Left kidney (tissue), 2 donors: ENCODE results near the gene PJA2. TPM values are rescaled to one million over a fixed set of nuclear protein-coding genes. Genes with fewer than 3 reads are reported as not detected.

ENCODE experiments used
- DNase-seq: peaks from one replicate; pipeline ENCODE4 v3.0.0-alpha.2; 2013
- polyA plus RNA-seq: library from polyadenylated mRNA; unstranded; fragments of 120-200 nt; gene quantifications from one replicate; pipeline ENCODE4 v1.2.1, GENCODE V29; 2013; ENCODE audit not compliant: insufficient read length

PJA2 gene
- polyA plus RNA-seq, 1 donor = 132 TPM

DNA sequence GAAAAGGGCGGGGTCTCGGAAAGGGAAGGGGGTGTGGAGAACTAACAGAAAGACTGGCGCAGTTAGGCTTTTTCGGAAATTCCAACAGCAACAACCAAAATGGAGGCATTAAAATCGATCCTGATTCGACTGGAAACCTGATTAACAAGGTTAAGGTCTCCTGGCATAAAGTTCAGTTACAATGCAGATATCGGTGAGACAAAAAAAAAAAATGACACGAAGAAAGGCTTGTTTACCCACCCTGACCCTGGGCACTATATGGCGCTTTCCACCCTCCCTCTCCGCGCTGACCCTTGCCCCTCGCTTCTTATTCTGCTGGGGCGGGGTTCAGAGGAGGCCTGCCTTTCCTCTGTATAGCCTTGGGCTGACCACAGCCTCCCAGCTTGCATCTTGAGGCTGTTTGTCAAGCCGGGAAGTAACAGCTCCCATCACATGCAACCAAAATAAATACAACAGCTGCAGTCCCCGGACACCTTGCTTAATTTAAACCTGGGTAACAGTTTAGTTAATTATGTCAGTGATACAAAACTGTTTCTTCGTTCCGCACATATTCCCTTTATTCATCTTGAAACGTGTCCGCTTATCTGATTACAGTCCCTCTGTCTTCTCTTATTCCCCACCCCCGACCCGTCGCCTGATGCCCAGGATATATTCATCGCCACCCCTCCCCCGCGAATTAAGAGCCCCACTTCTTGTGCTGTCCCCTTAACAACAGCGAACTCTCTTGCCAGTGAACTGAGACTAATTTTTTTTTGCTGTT is 795 bp upstream of the PJA2 start:
- DNase-seq = peak; percentile 64

DNA sequence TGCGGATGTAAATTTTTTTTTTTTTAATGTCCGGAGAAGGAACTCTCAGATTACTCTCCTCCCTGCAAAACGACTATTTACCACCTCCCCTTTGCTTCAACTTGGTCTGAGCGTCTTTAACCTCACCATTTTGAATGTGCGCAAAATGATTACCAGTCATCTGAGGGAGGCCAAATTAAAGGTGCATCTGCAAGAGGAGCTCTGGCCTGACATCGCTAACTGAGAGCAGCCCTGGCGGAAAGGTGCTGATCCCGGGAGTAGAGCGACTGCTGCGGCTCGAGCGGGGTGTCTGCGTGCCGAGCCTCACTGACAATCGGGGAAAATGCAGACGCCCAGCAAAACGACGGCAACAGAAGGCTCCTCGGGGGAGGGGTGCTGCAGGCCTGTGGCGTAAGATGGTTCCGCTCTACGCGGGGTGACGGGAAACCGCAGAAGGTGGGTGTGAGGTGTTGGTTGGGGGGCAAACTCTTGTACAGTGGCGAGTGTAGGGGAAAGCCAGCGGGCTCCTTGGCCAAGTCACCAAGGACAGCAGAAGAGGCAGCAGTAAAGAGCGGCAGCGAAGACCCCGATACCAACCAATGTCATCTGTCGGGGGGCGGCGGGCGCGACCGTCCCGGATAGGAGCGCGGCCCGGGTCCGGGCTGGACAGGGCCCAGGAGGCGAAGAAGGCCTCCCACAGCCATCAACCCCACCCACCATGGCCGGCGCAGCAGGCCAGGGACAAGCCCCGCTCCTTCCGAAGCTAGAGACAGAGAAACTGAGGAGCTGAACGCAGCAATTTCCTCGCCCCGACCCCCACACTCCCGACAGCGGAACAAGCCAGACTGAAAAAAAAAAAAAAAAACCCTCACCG is 557 bp downstream of the PJA2 start:
- DNase-seq = peak; percentile 67

DNA sequence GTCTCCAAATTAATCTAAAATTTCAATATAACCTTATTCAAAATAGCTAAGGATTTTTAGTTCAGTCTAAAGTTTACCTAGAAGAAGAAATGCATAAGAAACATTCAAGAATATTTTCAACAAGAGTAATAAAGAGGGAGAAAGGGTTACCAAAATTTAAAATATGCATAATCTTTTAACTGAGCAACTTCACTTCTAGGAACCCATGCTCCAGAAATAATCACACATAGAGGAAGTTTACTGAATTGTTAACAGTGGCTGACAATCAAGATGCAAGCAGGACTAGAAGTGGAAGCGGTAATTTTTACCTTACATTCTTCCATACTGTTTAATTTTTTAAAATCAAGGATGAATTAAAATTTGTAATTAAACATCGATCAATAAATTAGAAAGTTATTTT is 1.9 kb downstream of the PJA2 start:
- DNase-seq = no peak

DNA sequence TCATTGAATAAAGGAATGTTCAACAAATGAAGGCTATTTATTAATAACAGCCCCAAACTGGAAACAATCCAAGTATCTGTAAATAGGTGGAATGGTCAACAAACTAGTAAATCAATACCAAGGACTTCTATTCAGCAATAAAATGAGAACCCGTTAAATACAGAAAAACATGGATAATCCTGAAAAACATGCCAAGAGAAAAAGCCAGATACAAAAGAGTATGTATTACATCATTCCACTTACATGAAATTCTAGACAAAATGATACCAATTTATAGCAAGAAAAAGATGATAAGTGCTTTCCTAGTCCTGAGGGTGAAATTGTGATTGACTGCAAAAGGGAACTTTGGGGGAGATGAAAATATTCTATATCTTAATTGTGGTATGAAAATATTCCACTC is 3.1 kb downstream of the PJA2 start:
- no peak for DNase-seq

DNA sequence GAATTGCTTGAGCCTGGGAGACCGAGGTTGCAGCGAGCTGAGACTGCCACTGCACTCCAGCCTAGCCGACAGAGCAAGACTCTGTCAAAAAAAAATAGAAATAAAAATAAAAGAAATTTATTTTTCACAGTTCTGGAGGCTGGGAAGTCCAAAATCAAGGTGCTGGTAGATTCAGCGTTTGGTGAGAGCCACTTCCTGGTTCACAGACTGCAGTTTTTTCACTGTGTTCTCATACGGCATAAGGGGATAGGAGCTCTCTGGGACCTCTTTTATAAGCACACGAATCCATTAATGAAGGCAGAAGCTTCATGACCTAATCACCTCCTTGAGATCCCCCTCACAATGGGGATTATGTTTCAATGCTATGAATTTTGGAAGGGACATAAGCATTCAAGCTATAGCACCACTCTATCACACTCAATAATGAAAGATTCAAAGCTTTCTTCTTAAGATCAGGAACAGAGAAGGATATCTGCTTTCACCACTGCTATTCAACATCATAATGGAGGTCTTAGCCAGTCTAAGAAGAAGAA is 5.3 kb downstream of the PJA2 start:
- DNase-seq = no peak

DNA sequence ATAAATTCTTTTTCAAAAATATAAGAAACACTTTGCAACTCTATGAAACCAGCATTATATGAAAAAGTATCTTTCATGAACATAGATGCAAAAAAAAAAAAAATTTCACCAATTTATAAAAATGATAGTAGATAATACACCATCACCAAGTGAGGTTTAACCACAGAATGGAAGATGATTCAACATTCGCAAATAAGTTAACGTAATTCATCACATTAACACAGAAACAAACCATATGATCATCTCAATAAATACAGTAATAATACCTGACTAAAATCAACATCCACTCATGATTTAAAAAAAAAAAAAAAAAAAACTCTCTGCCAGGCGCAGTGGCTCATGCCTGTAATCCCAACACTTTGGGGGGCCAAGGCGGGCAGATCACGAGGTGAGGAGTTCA is 6.3 kb downstream of the PJA2 start:
- DNase-seq = no peak

DNA sequence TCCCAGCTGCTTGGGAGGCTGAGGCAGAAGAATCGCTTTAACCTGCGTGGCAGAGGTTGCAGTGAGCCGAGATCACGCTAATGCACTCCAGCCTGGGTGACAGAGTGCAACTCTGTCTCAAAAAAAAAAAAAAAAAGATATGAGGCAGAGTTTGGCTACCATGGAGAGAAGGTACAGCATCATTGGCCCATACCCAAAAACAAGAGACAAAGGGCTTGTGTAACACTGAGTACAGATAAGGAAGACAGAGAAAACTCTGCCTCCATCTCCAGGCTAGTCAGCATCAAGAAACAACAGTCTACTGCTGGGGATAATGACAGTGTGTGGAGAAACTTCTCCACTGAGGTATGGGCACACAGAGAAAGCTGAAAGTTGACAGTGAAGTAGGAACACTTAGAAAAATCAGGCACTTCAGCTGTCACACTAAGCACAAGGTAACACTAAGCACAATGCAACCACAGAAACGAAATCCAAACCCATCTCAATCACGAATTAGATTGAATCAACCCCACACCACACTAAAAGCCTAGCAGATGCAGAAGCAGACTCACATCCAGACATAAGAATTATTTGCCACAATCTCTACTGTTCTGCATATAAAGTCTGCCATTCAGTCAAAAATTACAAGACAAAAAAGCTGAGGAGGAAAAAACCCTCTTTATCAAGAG is 10.5 kb downstream of the PJA2 start:
- DNase-seq = no peak

DNA sequence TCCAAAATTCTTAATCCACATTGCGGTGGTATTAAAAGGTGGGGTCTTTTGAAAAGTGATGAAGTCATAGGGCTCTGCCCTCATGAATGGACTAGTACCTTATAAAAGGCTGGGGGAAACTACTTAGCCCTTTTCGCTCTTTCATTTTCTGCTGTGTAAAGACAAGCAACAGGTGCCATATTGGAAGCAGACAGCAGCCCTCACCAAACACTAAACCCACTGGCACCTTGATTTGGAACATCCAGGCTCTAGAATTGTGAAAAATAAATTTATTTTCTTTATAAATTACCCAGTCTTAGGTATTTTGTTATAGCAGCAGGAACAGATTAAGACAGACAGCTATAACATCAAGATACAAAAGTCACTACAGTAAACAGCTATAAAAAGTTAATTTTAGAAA is 12.8 kb downstream of the PJA2 start:
- no peak for DNase-seq

DNA sequence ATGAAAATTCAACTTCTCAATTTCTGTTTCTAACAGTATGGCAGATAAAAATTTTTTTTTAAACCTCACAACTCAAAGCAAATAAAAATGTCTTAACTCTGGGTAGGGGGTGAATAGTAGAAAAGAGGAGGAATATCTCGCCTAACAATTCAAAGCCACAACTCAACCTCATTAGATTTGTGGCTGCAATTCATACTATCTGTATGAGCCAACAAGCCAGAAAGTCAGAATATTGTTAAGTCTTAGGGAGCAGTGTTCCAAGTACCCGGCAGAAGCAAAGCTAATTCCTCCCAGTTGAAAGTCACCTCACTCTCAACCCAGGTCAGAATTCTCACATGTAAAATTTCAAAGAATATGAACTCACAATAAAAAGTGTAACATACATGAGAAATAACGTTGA is 15.0 kb downstream of the PJA2 start:
- no peak for DNase-seq

DNA sequence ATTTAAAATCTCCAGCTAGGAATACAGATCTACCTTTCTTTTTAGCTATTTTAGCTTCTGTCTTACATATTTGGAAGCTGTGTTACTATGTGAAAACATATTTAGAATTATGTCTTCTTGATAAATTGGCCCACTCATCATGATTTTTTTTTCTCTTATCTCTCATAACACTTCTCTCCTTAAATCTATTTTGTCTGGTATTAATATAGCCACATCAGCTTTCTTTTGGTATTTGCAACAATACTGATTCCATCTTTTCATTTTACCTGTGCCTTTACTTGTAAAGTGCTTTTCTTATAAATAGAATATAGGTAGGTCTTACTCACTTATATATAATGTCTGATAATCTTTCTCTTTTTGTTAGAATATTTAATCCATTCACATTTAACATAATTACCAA is 19.6 kb downstream of the PJA2 start:
- DNase-seq = no peak

DNA sequence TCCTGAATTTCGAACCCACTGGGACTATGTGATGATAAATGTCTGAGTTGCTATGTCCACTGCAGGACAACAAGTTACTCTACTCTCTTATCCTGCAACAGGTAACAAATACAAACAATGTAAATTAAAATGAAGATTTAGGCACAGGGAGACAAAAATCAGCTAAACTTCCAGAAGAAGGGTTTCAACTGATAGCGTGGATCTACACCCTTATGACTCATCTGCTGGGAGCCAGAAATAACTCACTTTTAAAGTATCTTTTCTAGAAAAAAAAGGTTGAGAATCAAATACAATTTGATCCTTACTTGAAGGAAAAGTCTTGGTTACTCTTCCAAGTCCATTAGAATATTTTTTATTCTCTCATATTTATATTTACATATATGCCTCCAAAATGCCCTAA is 21.4 kb downstream of the PJA2 start:
- DNase-seq = no peak

DNA sequence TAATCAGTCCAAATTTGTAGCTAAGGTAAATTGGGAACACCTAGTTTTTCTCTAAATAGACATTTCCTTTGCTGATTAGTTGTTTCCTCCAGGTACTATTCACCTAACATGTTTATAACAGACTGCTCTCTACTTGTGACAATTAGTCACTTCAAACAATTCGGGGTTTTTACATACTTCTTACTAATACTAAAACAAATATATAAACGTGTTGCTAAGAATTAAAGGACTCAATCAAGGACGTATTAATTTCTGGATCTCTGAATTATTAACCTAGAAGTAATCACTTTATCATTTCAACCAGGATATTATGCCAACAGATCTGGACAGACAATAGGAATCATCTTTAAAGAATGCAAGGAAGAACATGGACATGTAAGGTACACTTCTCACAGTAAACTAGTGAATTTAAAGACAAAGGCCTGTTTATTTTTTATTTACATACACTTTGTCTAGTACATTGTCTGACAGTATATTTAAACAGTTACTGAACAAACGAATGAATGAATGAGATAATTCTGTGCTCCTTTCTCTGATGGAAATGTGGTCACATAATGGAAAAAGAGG is 22.3 kb downstream of the PJA2 start:
- DNase-seq = no peak

DNA sequence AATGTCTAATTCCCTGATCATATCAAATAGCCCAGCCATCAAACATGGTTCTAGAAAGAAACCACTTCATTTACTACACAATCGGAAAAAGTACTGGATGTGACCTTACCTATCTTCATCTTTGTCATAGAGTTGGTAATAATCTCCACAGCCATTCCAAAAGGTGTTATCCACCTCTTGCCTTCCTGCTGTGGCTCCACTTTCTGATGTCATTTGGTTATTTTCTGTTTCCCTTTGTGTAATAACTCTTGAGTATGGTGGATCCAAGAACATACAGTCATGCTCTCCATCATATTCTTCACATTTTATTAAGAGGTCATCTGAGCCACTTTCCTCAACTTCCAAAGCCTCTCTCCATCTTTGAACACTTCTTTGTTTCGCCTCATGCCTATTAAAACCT is 31.7 kb downstream of the PJA2 start:
- DNase-seq = no peak

DNA sequence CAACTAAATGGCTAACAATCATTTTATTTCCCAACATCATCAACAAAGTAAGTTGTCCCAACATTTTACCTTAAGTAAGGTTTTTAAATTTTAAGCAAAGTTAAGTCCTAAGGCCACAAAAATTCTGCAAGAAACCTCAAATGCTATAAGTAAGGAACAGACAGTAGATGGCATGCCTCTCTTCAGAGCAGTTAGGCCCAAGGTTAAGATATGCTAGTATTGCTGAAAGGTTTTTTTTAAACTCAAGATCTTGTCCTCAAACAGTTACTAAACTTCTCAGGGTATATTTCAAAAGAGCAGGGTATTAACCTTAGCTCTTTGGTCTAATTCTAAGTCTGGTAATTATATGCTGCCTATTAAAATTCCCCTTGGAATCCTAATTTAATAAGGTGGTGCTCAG is 35.1 kb downstream of the PJA2 start:
- DNase-seq = no peak

DNA sequence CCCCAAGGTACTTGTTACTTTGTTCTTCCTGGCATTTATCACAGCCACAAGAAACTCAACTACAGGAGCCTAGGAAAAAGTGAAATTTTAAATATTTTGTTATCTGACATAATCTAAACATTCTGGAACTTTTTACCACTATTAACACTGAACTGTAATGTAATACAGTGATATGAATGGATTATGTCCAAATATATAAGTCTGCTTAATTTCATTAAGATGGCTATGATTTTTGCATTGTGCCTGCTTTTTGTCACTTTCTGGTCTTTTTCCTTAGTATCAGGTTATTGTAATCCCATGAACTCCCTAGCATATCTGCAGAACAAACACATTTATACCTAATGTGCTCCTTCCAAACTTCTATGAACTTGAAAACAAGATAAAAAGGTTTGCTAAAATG is 35.8 kb downstream of the PJA2 start:
- no peak for DNase-seq

DNA sequence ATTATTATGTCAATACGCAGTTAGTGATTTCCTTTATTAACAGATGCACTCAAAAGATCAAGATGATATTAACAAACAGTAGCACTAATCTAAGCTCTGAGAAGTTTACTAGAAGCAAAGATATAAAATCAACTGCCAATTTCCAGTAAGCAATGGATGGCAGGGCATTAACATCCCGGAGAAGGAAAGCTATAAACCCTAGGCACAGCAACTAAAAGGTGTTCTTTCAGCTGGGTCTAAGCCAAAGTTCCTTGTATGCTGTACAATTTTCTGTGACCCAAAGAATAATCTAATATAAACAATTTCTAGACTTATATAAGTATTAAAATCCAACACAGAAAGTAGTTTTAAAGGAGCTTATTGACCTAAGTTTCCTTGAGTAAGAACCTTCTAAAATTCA is 39.4 kb downstream of the PJA2 start:
- DNase-seq = no peak

DNA sequence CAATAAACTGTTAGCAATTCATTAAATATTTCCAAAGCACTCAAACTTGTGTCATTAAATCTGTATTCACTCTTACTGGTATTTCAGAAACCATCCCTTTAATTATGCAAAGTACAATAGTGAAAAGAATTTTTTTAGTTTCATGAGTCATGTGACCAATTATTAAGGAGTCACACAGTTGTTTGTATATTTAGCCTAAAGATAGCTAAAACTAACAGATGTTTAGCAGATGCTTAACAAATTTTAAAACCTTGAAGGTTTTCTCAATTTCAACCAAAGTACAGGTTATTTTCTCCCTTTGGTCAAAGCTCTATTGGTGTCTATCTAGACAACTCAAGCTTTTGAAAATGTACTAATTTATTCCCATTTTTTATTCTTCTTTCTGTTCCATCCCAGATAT is 44.1 kb downstream of the PJA2 start:
- no peak for DNase-seq

DNA sequence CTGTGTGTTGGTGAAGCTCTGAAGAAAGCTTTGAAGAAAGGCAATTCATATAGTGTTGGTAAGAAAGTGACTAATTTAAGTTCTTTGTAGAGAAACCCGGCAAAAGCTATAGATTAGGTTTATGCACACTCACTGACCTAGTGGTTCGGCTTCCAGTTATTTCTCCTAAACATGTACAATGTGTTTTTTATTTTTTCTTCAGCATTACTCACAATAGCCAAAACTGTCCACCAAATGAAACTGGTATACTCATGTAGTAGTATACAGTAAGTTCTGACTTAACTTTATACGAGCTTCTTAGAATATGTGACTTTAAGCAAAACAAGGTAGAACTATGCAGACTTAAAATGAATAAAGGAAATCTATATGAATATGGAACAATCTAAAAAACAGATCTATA is 44.8 kb downstream of the PJA2 start:
- DNase-seq = no peak

DNA sequence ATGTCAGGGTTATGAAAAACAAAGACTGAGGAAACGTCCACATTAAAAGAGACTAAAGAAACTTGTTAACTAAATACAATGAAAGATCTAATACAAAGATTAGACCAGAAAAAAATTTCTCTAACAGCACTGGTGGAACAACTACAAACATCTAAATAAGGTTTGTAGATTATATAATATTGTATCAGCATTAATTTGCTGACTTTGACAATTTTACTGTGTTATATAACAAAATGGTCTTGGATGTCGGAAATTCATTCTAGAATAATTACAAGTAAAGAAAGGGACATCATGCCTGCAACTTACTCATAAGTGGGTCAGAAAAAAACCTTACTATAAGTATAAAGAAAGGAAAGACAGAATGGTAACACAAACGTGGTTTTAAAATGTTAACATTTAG is 50.1 kb downstream of the PJA2 start:
- DNase-seq = no peak

DNA sequence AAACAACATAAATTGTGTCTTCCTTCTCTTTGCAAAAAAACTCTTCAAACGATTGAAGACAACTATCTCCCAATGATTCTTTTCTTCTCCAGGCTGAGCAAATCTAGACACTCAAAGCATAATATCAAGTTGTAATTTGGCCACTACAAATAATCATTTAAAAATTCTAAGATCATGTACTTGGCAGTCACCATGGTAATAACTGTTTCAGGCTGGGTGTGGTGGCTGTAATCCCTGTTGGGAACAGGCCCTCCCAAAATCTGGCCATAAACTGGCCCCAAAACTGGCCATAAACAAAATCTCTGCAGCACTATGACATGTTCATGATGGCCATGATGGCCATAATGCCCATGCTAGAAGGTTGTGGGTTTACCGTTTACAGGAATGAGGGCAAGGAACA is 52.0 kb downstream of the PJA2 start:
- no peak for DNase-seq

DNA sequence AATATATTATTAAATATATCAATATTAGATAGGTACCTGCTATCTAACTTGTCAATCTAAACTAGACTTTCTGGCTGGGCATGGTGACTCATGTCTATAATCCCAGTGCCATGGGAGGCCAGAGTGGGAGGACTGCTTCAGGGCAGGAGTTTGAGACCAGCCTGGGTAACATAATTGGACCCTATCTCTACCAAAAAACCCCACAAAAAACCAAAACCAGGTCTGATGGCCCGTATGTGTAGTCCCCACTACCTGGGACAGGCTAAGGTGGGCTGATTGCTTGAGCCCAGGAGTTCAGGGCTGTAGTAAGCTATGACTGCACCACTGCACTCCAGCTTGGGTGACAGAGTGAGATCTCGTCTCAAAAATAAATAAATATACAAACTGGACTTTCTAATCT is 55.0 kb downstream of the PJA2 start:
- DNase-seq = no peak

DNA sequence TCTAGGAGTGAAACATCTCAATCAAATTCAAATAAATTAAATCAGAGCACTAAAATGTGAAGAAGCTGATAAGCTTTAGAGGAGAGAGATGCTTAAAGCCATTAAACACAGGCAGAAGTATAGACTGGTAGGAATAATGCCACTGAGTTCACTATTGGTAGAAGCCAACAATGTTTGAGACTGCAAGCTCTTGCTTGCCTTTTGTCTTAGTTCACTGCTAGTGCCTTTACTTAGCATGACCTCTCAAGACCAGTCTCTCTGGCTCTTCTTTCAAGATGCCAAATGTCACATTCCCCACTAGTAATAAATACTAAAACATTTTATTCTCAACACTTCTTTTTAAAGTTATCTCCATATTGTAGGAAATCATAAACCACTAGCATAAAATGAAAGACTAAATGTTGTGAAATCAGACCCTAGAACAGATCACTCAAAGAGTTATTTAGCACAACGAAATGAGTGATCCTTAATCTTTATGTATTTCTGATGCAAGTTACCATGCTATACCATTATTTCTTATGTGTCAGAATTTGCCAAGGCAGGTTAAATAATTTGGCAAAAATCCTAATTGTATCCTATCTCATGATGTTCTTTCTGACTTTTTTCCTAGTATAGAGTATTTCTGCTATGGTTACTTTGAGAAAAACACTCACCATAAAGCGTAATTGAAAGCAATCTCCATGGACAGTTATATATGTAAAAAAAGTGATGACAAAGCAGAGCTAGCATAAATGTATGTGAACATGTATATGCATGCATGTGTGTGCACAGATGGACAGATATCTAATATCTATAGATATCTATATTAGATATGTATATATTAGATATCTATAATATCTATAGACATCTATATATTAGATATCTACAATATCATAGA is 57.5 kb downstream of the PJA2 start:
- DNase-seq = no peak
